GM18511 (cell line): ENCODE results near the gene HSPBAP1.
"Not testable (repeated sequence)": the region's sequence is repeated elsewhere in the genome, so short reads cannot be mapped to it uniquely, and the experiment has no call there.

ENCODE experiments used
- ATAC-seq: cut with Tn5 transposase; IDR thresholded peaks from one replicate; pipeline ENCODE4 v1.9.1; 2021; ENCODE audit warnings: mild to moderate bottlenecking, moderate library complexity; ENCODE audit not compliant: unreplicated experiment

The HSPBAP1 gene

DNA sequence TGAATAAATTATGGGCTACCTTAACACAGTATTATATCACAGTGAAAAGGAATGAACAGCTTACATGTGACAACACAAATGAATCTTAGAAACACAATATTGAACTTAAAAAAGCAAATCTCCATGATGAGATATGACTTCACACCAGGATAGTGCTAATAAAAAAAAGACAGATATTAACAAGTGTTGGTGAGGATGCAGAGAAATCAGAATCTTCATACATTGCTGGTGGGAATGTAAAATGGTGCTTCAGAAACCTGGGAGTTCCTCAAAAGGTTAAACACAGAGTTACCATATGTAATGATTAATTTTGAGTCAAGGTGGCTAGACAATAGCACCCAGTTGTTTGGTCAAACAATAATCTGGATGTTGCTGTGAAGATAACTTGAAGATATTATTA lies 51.4 kb downstream of the HSPBAP1 start:
- ATAC-seq: no peak

DNA sequence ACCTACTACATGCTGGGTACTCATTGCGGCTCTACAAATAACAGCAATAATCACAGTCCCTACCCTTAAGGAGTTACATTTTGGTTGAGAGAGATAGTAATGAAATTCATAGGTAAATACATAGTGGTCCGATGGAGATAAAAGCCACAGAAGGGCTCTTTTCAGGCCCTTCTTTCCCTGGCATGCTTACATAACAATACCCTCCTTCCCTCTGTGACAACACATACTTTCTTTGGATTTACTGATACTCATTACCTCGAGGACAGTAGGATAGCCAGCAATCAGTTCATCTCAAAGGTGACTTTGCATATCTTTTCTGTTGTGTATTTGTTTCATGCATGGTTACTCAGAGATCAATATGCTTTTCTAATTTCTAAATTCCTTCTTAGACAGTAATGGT lies 54.5 kb downstream of the HSPBAP1 start:
- no peak for ATAC-seq

DNA sequence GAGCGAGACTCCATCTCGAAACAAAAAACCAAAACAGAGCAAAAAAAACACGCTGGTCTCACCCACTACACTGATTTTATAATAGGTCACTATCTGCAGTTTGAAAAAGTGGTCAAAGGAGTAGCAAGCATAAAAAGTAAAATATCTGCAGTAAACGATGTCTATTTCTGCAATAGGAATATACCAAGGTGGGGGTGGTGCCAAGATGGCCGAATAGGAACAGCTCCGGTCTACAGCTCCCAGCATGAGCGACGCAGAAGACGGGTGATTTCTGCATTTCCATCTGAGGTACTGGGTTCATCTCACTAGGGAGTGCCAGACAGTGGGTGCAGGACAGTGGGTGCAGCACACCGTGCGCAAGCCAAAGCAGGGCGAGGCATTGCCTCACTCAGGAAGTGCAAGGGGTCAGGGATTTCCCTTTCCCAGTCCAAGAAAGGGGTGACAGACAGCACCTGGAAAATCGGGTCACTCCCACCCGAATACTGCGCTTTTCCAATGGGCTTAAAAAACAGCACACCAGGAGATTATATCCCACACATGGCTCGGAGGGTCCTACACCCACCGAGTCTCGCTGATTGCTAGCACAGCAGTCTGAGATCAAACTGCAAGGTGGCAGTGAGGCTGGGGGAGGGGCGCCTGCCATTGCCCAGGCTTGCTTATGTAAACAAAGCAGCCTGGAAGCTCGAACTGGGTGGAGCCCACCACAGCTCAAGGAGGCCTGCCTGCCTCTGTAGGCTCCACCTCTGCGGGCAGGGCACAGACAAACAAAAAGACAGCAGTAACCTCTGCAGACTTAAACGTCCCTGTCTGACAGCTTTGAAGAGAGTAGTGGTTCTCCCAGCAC lies 60.7 kb downstream of the HSPBAP1 start:
- not testable (repeated sequence) for ATAC-seq

DNA sequence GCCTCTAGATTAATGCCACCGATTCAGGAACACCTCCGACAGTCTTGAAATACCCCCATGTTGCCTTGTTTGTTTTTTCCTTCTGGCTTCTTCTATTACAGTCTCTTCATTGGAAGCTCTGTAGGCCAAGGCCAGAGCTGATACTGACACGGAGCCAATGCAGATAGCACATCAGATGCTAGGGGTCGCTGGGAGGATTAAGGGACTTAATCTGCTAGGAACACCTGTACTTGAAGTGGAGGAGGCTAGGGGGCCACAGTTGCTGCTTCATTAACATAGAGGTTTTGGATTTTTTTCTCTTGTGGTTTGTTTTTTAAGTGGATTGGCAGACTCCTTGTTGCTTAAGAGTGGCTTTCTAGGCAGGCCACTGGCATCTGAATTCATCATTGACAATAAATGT lies 63.4 kb downstream of the HSPBAP1 start:
- ATAC-seq: no peak

DNA sequence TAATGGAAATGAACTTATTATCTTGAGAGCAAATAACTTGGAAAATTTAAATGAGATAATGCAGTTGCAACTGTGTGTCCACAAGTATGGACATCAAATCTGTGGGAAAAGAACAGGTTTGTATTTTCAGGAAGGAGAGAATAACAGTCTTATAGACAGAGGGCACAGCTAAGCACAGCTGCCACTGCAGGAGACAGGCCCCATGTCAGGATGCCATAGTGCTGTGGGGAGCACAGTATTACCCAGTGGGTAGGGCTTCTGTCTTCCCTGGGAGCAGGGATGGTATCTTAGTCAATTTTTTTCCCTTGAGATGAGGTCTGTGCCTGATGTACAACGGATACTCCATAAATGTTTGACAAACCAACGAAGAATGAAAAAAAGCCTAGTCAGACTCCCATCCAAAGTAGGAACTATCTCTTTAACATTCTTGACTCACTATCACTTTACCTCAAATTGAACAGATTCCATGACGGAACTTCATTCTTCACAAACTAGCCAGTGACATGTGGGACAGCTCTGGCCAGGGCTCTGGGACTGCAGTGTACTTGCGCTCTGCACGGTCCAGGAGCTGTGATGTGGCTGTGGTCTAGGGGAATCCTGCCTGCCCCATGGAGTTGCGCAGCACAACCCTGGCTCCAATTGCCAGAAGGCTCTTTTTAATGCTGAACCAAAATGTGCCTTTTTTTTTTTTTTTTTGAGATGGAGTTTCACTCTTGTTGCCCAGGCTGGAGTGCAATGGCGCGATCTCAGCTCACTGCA lies 64.7 kb downstream of the HSPBAP1 start:
- no peak for ATAC-seq

DNA sequence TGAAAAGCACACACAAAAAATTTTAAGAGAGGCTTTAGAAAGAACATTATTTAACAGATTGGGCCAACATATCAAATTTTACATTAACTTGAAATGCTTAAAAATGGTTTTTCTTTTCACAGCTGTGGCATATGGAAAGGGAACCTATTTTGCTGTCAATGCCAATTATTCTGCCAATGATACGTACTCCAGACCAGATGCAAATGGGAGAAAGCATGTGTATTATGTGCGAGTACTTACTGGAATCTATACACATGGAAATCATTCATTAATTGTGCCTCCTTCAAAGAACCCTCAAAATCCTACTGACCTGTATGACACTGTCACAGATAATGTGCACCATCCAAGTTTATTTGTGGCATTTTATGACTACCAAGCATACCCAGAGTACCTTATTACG lies 65.4 kb downstream of the HSPBAP1 start:
- no peak for ATAC-seq

DNA sequence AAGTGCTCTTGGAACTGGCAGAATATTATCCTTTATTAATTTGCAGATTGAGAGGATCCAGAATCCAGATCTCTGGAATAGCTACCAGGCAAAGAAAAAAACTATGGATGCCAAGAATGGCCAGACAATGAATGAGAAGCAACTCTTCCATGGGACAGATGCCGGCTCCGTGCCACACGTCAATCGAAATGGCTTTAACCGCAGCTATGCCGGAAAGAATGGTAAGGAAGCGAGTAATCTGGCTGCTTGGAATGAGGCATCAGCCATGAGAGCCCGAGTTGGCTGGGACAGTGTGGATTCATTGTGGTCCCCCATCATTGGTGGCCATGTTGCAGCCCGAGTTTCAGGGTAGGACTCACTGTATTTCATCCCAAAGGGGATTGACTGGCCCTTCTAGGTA lies 65.9 kb downstream of the HSPBAP1 start:
- no peak for ATAC-seq

DNA sequence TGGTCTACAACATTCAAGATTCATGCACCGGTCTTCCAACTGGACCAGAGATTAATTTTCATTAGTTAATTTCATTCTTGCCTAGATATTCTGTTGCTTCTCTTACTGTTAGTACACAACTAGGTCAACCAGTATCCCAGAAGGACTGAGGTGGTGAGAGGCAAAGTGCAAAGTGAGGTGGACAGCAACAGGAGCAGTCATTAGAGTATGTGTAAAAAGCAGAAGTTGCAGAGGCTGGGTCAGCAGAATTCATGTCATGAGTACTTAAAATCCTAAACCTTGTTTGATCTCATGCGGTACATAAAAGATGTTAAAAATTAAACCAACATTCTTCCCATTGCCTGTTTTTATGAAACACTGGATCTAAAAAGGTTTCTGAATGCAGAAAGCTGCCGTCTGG lies 66.3 kb downstream of the HSPBAP1 start:
- no peak for ATAC-seq

DNA sequence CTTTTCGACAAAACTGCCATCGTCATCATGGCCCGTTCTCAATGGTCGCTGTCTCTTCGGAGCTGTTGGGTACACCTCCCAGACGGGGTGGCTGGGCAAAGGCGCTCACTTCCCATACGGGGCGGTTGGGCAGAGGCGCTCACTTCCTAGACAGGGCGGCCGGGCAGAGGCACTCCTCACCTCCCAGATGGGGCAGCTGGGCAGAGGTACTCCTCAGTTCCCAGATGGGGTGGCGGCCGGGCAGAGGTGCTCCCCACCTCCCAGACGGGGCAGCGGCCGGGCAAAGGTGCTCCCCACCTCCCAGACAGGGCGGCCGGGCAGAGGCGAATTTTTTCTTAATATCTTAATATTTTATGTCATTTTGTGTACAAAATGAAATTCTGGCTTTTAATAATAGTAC lies 68.5 kb downstream of the HSPBAP1 start:
- ATAC-seq: no peak

DNA sequence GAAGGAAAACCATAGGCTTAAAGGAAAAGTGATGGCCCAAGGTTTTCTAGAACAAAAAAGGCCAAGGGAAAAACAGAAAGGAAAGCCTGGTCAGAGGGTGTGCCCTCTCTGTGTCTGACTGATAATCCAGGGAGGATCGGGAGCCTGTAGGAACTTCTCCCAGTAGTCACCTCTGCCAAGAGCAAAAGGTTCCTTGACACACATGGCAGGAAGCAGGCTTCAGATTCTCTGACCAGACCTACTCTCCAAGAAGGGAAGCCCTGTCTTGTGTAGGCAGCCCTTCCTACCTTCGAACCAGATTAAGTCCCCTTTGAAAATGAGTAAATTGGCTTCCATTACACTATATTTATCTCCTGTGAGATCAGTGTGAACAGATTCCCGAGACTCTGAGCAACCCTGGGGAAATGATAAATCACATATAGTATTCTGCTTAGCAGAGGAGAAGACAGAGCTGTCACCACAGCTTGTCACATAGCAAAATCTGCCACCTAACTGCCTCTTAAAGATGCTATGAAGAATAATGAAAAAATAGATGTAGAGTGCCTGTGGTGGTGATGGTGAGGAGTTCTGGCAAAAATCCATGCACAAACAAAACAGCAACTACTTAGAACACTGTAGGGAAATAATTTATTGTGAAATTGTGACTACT lies 74.2 kb downstream of the HSPBAP1 start:
- ATAC-seq: no peak

DNA sequence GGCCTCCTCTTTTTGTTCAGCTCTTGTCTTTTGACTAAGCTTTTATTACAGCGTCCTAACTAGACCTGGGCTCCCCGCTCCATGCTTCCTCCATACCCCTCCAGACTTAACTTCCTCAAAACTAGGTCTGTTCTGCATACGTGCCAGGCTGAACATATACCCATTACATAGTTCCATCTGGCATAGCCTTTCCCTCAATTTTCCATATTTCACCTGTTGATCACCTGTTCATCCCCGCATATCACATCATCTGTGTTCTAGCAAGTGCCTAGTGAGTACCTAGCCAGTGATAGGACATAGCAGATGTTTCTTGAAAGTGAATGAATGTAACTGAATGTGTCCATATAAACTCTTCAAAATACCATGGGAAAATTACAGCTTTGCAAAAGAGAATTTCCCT lies 77.0 kb downstream of the HSPBAP1 start:
- no peak for ATAC-seq

DNA sequence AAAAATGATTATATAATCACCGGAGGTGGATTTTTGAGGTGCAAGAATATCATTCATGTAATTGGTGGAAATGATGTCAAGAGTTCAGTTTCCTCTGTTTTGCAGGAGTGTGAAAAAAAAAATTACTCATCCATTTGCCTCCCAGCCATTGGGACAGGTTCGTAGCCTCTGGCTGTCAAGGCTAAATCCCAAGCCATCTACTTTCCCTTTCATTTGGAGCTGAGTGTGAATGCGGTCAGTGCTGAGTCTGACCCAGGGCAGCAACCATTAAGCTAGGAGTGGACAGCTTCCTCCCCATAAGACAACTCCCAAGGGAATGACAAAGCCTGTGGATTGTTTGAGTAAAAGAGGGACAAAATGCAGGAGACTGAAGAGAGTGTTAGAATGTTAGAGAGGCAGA lies 79.4 kb downstream of the HSPBAP1 start:
- no peak for ATAC-seq

DNA sequence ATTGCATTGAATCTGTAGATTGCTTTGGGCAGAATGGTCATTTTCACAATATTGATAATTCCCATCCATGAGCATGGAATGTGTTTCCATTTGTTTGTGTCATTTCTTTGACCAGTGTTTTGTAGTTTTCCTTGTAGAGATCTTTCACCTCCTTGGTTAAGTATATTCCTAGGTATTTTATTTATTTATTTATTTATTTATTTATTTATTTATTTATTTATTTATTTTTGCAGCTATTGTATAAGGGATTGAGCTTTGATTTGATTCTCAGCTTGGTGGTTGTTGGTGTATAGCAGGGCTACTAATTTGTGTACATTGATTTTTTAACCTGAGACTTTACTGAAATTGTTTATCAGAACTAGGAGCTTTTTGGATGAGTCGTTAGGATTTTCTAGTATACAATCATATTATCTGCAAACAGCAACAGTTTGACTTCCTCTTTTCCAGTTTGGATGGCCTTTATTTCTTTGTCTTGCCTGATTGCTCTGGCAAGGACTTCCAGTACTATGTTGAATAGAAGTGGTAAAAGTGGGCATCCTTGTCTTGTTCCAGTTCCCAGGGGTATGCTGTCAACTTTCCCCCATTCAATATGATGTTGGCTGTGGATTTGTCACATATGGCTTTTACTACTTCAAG lies 82.9 kb downstream of the HSPBAP1 start:
- ATAC-seq: not testable (repeated sequence)

DNA sequence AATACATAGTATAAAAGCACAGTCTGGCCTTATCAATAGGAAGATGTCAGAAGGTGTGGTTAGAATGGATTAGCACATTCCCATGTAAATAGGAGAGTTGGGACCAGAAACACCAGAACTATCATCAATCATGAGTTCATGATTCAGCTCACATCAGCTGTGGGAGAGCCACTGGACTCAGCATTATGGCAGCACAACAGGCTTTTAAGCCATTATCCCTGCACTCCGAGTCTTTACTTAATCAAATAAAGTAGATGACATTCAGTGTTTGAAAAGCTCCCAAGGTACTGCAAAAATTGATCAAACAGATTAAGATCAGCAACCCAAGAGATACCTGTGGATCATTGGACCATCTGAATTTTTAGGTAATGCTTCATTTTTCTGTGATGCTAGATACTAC lies 88.3 kb downstream of the HSPBAP1 start:
- no peak for ATAC-seq

DNA sequence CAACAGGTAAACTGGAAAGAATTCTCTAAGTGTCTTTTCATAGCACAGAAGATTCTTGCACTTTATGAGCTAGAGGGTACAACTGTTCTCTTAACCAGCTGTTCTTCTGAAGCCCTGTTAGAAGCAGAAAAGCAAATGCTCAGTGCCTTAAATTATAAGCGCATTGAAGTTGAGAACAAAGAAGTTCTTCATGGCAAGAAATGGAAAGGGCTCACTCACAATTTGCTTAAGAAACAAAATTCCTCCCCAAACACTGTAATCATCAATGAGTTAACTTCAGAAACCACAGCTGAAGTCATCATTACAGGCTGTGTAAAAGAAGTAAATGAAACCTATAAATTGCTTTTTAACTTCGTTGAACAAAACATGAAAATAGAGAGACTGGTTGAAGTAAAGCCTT lies 93.4 kb downstream of the HSPBAP1 start:
- ATAC-seq: no peak

DNA sequence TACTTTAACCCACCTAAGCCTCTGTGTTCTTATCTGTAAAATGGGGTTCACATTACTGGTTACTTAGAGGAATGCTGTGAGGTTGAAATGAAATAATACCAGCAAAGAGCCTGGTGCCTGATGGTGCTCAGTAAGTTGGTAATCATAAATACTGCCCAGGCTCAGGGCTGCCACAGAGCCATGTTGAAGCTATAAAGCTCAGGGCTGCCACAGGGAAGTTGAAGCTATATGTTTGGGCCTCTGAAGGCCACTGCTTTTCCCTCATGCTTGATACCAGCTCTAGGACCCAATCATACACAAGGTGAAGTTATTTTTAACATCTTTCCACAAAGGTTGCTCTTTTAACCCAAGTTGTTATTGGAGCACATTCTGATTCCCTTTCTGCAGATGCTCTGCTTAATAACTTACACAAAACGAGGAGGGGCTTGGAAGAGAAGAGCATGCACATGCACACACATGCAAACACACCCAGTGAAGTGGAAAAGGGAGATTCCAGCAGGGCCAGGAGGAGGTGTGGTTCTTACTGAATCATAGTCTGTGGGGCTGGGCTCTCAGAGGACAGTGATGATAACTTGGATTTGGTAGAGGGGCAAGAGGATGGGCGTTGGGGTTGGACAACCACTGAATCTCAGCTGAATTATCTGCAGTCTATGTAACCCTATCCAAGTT lies 95.5 kb downstream of the HSPBAP1 start:
- ATAC-seq: peak; percentile 80

DNA sequence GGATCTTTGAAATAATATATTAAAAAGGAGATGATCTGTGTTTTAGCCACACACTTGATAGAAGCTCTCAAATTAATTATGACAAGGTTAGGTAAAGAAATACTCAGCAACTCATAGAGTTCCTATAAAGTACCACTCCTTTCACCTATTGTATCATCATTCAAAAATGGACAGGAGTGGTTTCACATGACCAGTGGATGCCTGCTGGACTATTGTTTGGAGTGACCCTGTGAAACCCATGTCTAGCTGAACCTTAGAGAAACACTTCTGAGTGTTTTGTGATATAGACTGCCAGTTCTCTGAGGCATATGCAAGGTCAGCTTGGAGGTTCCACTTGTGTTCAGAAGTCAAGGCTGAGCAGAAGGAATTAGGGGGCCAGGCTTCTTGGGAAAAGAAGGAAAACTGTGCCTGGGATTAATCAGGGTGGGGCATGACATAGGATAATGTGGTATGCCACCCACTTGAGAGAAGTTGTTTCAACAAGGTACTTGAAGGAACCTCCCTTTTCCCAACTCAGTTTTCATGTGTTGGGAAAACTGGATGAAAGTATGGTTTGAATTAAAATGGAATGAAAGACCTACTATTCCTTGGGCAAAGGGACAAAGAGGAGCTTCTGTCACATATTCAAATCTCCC lies 97.6 kb downstream of the HSPBAP1 start:
- no peak for ATAC-seq

DNA sequence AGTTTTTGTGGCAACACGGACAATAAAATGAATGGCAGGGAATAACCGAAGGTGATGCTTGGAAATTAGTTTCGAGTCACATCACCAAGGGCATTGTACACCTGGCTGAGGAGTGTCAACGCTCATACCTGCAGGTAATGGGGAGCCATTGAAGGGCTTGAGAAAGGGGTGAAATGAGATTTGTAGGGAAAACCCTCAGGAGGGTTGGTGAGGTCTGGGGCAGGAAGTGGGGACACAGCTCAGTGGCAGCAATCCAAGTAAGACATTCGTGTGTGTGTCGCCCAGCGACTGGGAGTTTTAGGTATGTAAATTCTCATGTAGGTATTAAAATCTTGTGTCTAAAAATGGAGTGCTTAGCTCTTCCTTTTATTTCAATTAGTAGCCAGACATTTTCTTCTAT lies 98.7 kb downstream of the HSPBAP1 start:
- ATAC-seq: no peak

DNA sequence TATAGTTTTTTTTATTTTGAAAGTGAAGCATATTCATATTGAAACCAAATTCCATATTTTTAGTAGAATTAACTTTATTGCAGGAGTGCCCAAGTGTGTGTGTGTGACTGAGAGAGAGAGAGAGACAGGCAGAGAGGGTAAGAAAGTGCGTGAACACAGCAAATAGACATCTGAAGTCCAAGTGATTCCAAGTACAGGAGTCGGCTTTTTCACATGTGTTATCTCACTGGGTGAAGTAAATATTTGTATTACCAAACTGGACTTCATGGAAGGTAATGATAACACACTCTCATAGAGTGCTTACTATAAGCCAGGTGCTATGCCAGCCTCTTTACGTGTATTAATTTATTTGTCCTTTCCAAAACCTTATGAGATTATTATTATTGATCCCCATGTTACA lies 101.0 kb downstream of the HSPBAP1 start:
- no peak for ATAC-seq

DNA sequence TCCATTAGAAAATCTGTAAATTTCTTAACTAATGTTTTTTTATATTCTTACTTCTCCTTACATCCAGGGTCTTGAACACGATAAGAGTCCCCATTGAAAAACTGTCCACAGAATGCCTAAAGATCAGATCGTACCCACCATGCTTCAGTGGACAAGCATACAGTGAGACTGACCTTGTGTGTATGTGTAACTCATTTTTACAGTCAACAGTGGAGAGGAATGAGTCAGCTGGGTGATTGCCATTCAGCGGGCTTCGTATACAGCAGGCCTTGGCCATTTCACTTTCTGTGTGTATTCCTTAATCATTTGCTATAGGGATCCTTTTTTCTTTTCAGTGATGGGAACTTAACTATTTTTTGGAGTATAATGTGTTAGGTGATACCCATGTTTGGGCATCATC lies 102.4 kb downstream of the HSPBAP1 start:
- ATAC-seq: peak; percentile 88
